ENCODE measurements around the gene MYL5.

The MYL5 gene

GRCh38 chr4:650951-651883, 23.1 kb upstream of the MYL5 start:
- no peak overlapping the region for H3K4me3 ChIP-seq (ENCODE audit: insufficient read depth, low read depth, low read length, poor library complexity, severe bottlenecking)
- no peak for DNase-seq
- no peaks in the 10 kb centered on the region for H3K9me3 ChIP-seq (ENCODE audit: control insufficient read depth, low read length)
- H3K27ac ChIP-seq (ENCODE audit: insufficient read depth, low read length, poor library complexity, severe bottlenecking) = no peak overlapping the region
- H3K36me3 ChIP-seq (ENCODE audit: control insufficient read depth, insufficient read depth, low read length) = no peaks in the 10 kb centered on the region
- H3K4me1 ChIP-seq (ENCODE audit: control insufficient read depth, insufficient read depth, low read length, poor library complexity, severe bottlenecking) = no peaks in the 10 kb centered on the region
- H3K27me3 ChIP-seq (replicated peaks; ENCODE audit: control insufficient read depth, insufficient read depth, low read length, poor library complexity, severe bottlenecking) = no peaks in the 10 kb centered on the region

GRCh38 chr4:651884-652642, 22.3 kb upstream of the MYL5 start:
- Histone ChIP-seq H3K27ac (ENCODE audit: insufficient read depth, low read length, poor library complexity, severe bottlenecking) (no peak overlapping the region), H3K36me3 (ENCODE audit: control insufficient read depth, insufficient read depth, low read length) (no peaks in the 10 kb centered on the region), H3K27me3 (replicated peaks; ENCODE audit: control insufficient read depth, insufficient read depth, low read length, poor library complexity, severe bottlenecking) (no peaks in the 10 kb centered on the region)

GRCh38 chr4:653080-653821, 21.1 kb upstream of the MYL5 start:
- DNase-seq = no peak
- no peak overlapping the region for H3K4me3 ChIP-seq (ENCODE audit: insufficient read depth, low read depth, low read length, poor library complexity, severe bottlenecking)
- H3K27ac ChIP-seq (ENCODE audit: insufficient read depth, low read length, poor library complexity, severe bottlenecking) = no peak overlapping the region
- H3K9me3 ChIP-seq (ENCODE audit: control insufficient read depth, low read length) = no peaks in the 10 kb centered on the region
- no peaks in the 10 kb centered on the region for H3K27me3 ChIP-seq (replicated peaks; ENCODE audit: control insufficient read depth, insufficient read depth, low read length, poor library complexity, severe bottlenecking)
- H3K36me3 ChIP-seq (ENCODE audit: control insufficient read depth, insufficient read depth, low read length) = no peaks in the 10 kb centered on the region
- no peaks in the 10 kb centered on the region for H3K4me1 ChIP-seq (ENCODE audit: control insufficient read depth, insufficient read depth, low read length, poor library complexity, severe bottlenecking)

More at GRCh38 chr4:651884-652642, 22.3 kb upstream of the MYL5 start:
- Histone ChIP-seq H3K9me3 (ENCODE audit: control insufficient read depth, low read length) (no peaks in the 10 kb centered on the region), H3K4me3 (ENCODE audit: insufficient read depth, low read depth, low read length, poor library complexity, severe bottlenecking) (no peak overlapping the region), H3K4me1 (ENCODE audit: control insufficient read depth, insufficient read depth, low read length, poor library complexity, severe bottlenecking) (no peaks in the 10 kb centered on the region)
- DNase-seq = no peak

- Histone ChIP-seq H3K36me3 (ENCODE audit: control insufficient read depth, insufficient read depth, low read length) (no peaks in the 10 kb centered on the region), H3K9me3 (ENCODE audit: control insufficient read depth, low read length) (no peaks in the 10 kb centered on the region), H3K27ac (ENCODE audit: insufficient read depth, low read length, poor library complexity, severe bottlenecking) (no peak overlapping the region), H3K4me3 (ENCODE audit: insufficient read depth, low read depth, low read length, poor library complexity, severe bottlenecking) (no peak overlapping the region), H3K4me1 (ENCODE audit: control insufficient read depth, insufficient read depth, low read length, poor library complexity, severe bottlenecking) (no peaks in the 10 kb centered on the region), H3K27me3 (replicated peaks; ENCODE audit: control insufficient read depth, insufficient read depth, low read length, poor library complexity, severe bottlenecking) (no peaks in the 10 kb centered on the region)
- DNase-seq = no peak
Measured at GRCh38 chr4:653831-654502, 20.4 kb upstream of the MYL5 start.

- Histone ChIP-seq H3K27me3 (replicated peaks; ENCODE audit: control insufficient read depth, insufficient read depth, low read length, poor library complexity, severe bottlenecking) (no peaks in the 10 kb centered on the region), H3K36me3 (ENCODE audit: control insufficient read depth, insufficient read depth, low read length) (no peaks in the 10 kb centered on the region), H3K27ac (ENCODE audit: insufficient read depth, low read length, poor library complexity, severe bottlenecking) (no peak overlapping the region), H3K4me3 (ENCODE audit: insufficient read depth, low read depth, low read length, poor library complexity, severe bottlenecking) (no peak overlapping the region), H3K4me1 (ENCODE audit: control insufficient read depth, insufficient read depth, low read length, poor library complexity, severe bottlenecking) (peaks cover 3% of the 10 kb centered on the region), H3K9me3 (ENCODE audit: control insufficient read depth, low read length) (no peaks in the 10 kb centered on the region)
- no peak for DNase-seq
Measured at GRCh38 chr4:654503-654845, 19.9 kb upstream of the MYL5 start.

- Histone ChIP-seq H3K4me3 (ENCODE audit: insufficient read depth, low read depth, low read length, poor library complexity, severe bottlenecking) (no peak overlapping the region), H3K4me1 (ENCODE audit: control insufficient read depth, insufficient read depth, low read length, poor library complexity, severe bottlenecking) (peaks cover 3% of the 10 kb centered on the region), H3K9me3 (ENCODE audit: control insufficient read depth, low read length) (no peaks in the 10 kb centered on the region), H3K27ac (ENCODE audit: insufficient read depth, low read length, poor library complexity, severe bottlenecking) (no peak overlapping the region), H3K36me3 (ENCODE audit: control insufficient read depth, insufficient read depth, low read length) (no peaks in the 10 kb centered on the region), H3K27me3 (replicated peaks; ENCODE audit: control insufficient read depth, insufficient read depth, low read length, poor library complexity, severe bottlenecking) (no peaks in the 10 kb centered on the region)
- no peak for DNase-seq
Measured at GRCh38 chr4:654871-655463, 19.4 kb upstream of the MYL5 start.

- no peak overlapping the region for H3K27ac ChIP-seq (ENCODE audit: insufficient read depth, low read length, poor library complexity, severe bottlenecking)
Measured at GRCh38 chr4:655464-656151, 18.7 kb upstream of the MYL5 start.

GRCh38 chr4:656436-657337, 17.7 kb upstream of the MYL5 start:
- Histone ChIP-seq H3K27me3 (replicated peaks; ENCODE audit: control insufficient read depth, insufficient read depth, low read length, poor library complexity, severe bottlenecking) (no peaks in the 10 kb centered on the region), H3K36me3 (ENCODE audit: control insufficient read depth, insufficient read depth, low read length) (no peaks in the 10 kb centered on the region), H3K4me3 (ENCODE audit: insufficient read depth, low read depth, low read length, poor library complexity, severe bottlenecking) (no peak overlapping the region), H3K27ac (ENCODE audit: insufficient read depth, low read length, poor library complexity, severe bottlenecking) (no peak overlapping the region), H3K9me3 (ENCODE audit: control insufficient read depth, low read length) (no peaks in the 10 kb centered on the region), H3K4me1 (ENCODE audit: control insufficient read depth, insufficient read depth, low read length, poor library complexity, severe bottlenecking) (peaks cover 3% of the 10 kb centered on the region)
- no peak for DNase-seq

More at GRCh38 chr4:655464-656151, 18.7 kb upstream of the MYL5 start:
- Histone ChIP-seq H3K36me3 (ENCODE audit: control insufficient read depth, insufficient read depth, low read length) (no peaks in the 10 kb centered on the region), H3K4me3 (ENCODE audit: insufficient read depth, low read depth, low read length, poor library complexity, severe bottlenecking) (no peak overlapping the region), H3K4me1 (ENCODE audit: control insufficient read depth, insufficient read depth, low read length, poor library complexity, severe bottlenecking) (peaks cover 3% of the 10 kb centered on the region), H3K27me3 (replicated peaks; ENCODE audit: control insufficient read depth, insufficient read depth, low read length, poor library complexity, severe bottlenecking) (no peaks in the 10 kb centered on the region), H3K9me3 (ENCODE audit: control insufficient read depth, low read length) (no peaks in the 10 kb centered on the region)
- no peak for DNase-seq

All from effector memory CD4-positive, alpha-beta T cell (primary cell).